HepG2 (cell line): ENCODE measurements around the gene BRCA1. TPM values are rescaled to one million over a fixed set of nuclear protein-coding genes. Genes with fewer than 3 reads are reported as not detected.

Experiments used
- ARNT ChIP-seq: fragments of 450-650 bp; IDR thresholded peaks from 2 replicates; pipeline ENCODE4 v1.6.1; 2017
- MED1 ChIP-seq: sonication (generic); formaldehyde crosslinking; IDR thresholded peaks from 2 replicates; pipeline ENCODE4 v1.4.0; 2020; ENCODE audit warnings: missing genetic modification reagents
- PTBP1 ChIP-seq: fragments of 200-400 bp; formaldehyde crosslinking; IDR thresholded peaks from 2 replicates; pipeline ENCODE4 v1.6.1; 2018; ENCODE audit warnings: low read length, low read depth; ENCODE audit not compliant: poor library complexity, severe bottlenecking
- YEATS4 ChIP-seq: sonication (generic); formaldehyde crosslinking; IDR thresholded peaks from 2 replicates; pipeline ENCODE4 v1.4.0; 2020; ENCODE audit warnings: missing genetic modification reagents, borderline replicate concordance
- ZFAT ChIP-seq: sonication (generic); formaldehyde crosslinking; conservative IDR thresholded peaks from 2 replicates; pipeline ENCODE4 v1.8.1; 2023; ENCODE audit warnings: missing genetic modification reagents, inconsistent platforms
- ZMAT3 ChIP-seq: sonication (generic); formaldehyde crosslinking; conservative IDR thresholded peaks from 2 replicates; pipeline ENCODE4 v1.7.0; 2021; ENCODE audit warnings: missing genetic modification reagents
- ZNF350 ChIP-seq: sonication (generic); formaldehyde crosslinking; IDR thresholded peaks from 2 replicates; pipeline ENCODE4 v1.4.0; 2020; ENCODE audit warnings: mild to moderate bottlenecking, low read depth, missing genetic modification reagents, borderline replicate concordance
- ZNF431 ChIP-seq: sonication (generic); formaldehyde crosslinking; IDR thresholded peaks from 2 replicates; pipeline ENCODE4 v1.9.0; 2022; ENCODE audit warnings: missing genetic modification reagents, low read depth, mild to moderate bottlenecking, borderline replicate concordance
- ZNF484 ChIP-seq: sonication (generic); formaldehyde crosslinking; IDR thresholded peaks from 2 replicates; pipeline ENCODE4 v1.5.1; 2020; ENCODE audit warnings: mild to moderate bottlenecking, low read depth, missing genetic modification reagents, borderline replicate concordance
- ZNF775 ChIP-seq: sonication (generic); formaldehyde crosslinking; IDR thresholded peaks from 2 replicates; pipeline ENCODE4 v1.4.0; 2020; ENCODE audit warnings: missing genetic modification reagents, mild to moderate bottlenecking, moderate library complexity, borderline replicate concordance
- polyA plus RNA-seq, 8 experiments: library from polyadenylated mRNA; depleted of rRNA in 3 of 8; stranded (reverse) in 7 of 8; unstranded in 1 of 8; fragments of >200 nt; fragmentation: Illumina TruSeq in 4 of 8; extraction: Trizol in 4 of 8; gene quantifications; 2 replicates each; pipeline versions ENCODE4 v1.2.1 to v1.2.3, GENCODE V29; 2011 to 2016; ENCODE audit warnings: low read depth in 4 of 8, missing spikeins in 1 of 8, mixed read lengths in 1 of 8; ENCODE audit not compliant: insufficient read depth in 1 of 8
- total RNA-seq, 5 experiments: library from RNA; depleted of rRNA; stranded (reverse); fragments of >200 nt; fragmentation: Illumina TruSeq; extraction: Trizol; gene quantifications; 2 replicates each; pipeline ENCODE4 v1.2.3, GENCODE V29; 2016; ENCODE audit warnings: low read depth in 1 of 5
- TF ChIP-seq, protein P1 (sequence below): sonication (generic); formaldehyde crosslinking; IDR thresholded peaks from 2 replicates; pipeline ENCODE4 v1.8.1; 2023; ENCODE audit warnings: mild to moderate bottlenecking, moderate library complexity, missing genetic modification reagents
- TF ChIP-seq, protein P2 (sequence below): sonication (generic); formaldehyde crosslinking; IDR thresholded peaks from 2 replicates; pipeline ENCODE4 v1.4.0; 2020; ENCODE audit warnings: missing genetic modification reagents, mild to moderate bottlenecking, borderline replicate concordance
- TF ChIP-seq, protein P3 (sequence below), 2 experiments: sonication (generic) in 1 of 2; formaldehyde crosslinking in 1 of 2; IDR thresholded peaks; 2 replicates each; pipeline versions ENCODE4 v1.6.1 to v1.9.0; 2014 to 2022; ENCODE audit warnings: antibody characterized with exemption in 1 of 2, borderline replicate concordance in 1 of 2, inconsistent platforms in 1 of 2, low read depth in 1 of 2, missing genetic modification reagents in 1 of 2
- TF ChIP-seq, protein P4 (sequence below): sonication (generic); formaldehyde crosslinking; conservative IDR thresholded peaks from 2 replicates; pipeline ENCODE4 v1.8.1; 2023; ENCODE audit warnings: missing genetic modification reagents

The BRCA1 gene
- total and polyA plus RNA-seq, 2 of the 13 experiments (the other 11 are each of a cell fraction or from before 2014, with no cell fraction given): 13.3 to 37.5 TPM

DNA sequence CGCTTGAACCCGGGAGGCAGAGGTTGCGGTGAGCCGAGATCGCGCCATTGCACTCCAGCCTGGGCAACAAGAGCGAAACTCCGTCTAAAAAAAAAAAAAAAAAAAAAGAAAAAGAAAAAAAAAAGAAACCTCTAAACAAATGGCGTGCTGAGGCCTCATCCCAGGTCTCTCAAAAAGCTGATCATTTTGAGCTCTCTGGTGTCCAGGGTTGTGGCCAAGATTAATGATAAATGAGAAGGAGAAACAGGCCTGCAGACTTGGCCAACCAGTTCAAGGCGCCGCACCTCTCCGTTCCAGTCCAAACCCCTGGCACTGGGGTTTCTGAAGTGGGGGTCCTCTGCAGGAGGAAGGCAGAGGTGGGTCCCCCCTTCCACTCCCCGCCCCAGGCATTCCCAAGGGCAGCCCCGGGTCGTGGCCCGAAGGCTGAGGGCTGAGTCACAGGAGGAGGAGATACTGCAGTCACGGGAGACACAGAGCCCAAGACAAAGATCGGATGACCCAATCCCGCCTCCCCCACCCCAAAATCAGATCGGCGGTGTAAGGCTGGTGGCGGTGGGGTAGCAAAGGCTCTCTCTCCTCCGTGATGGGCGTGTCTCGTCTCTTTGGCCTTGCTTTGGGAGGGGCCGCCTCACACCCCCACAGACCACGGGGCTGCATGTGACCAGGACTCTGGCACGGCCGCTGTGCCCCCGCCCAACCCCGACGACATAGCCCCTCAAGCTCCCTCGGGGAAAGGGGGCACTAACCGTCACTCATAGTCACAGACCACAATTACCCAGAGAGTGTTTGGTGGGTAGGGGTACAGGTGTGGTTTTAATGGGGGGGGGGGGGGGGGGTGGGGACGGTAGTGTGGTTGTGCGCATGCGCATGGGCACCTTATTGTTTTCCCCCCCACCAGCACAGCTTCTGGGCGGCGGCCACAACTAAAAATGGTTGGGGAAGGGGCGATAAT lies 104.1 kb downstream of the BRCA1 start (continued):
- TF ChIP-seq, protein P1, sequence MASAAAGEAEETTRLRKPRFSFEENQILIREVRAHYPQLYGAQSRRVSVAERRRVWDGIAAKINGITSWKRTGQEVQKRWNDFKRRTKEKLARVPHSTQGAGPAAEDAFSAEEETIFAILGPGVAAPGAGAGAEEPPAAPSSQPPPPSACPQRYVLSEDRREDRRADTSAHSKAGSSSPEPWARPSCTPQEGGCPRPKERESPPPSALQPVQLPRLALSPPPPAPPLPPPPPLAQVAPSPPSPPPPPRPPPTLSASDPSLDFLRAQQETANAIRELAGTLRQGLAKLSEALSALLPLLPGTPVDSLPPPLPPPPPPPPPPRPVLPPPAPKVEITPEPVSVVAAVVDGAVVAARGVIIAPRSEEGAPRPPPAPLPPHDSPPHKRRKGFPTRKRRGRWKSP (CRISPR knock-in tag): no peak
- TF ChIP-seq, protein P2, sequence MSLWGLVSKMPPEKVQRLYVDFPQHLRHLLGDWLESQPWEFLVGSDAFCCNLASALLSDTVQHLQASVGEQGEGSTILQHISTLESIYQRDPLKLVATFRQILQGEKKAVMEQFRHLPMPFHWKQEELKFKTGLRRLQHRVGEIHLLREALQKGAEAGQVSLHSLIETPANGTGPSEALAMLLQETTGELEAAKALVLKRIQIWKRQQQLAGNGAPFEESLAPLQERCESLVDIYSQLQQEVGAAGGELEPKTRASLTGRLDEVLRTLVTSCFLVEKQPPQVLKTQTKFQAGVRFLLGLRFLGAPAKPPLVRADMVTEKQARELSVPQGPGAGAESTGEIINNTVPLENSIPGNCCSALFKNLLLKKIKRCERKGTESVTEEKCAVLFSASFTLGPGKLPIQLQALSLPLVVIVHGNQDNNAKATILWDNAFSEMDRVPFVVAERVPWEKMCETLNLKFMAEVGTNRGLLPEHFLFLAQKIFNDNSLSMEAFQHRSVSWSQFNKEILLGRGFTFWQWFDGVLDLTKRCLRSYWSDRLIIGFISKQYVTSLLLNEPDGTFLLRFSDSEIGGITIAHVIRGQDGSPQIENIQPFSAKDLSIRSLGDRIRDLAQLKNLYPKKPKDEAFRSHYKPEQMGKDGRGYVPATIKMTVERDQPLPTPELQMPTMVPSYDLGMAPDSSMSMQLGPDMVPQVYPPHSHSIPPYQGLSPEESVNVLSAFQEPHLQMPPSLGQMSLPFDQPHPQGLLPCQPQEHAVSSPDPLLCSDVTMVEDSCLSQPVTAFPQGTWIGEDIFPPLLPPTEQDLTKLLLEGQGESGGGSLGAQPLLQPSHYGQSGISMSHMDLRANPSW (CRISPR knock-in tag): 0 out of 2 replicates have a peak, but pooled peaks have one; percentile 57
- peak; percentile 81; the same call in 1 of the 2 replicates for TF ChIP-seq ZNF431 (CRISPR knock-in tag)
- TF ChIP-seq, protein P3, sequence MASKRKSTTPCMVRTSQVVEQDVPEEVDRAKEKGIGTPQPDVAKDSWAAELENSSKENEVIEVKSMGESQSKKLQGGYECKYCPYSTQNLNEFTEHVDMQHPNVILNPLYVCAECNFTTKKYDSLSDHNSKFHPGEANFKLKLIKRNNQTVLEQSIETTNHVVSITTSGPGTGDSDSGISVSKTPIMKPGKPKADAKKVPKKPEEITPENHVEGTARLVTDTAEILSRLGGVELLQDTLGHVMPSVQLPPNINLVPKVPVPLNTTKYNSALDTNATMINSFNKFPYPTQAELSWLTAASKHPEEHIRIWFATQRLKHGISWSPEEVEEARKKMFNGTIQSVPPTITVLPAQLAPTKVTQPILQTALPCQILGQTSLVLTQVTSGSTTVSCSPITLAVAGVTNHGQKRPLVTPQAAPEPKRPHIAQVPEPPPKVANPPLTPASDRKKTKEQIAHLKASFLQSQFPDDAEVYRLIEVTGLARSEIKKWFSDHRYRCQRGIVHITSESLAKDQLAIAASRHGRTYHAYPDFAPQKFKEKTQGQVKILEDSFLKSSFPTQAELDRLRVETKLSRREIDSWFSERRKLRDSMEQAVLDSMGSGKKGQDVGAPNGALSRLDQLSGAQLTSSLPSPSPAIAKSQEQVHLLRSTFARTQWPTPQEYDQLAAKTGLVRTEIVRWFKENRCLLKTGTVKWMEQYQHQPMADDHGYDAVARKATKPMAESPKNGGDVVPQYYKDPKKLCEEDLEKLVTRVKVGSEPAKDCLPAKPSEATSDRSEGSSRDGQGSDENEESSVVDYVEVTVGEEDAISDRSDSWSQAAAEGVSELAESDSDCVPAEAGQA (IDR thresholded peaks at IDR 0.05; ENCODE audit: low read depth): peak; percentile 39; the same call in 1 of the 2 replicates
- TF ChIP-seq, protein P3 (CRISPR knock-in tag; IDR thresholded peaks at IDR 0.05; ENCODE audit: borderline replicate concordance): no peak
- TF ChIP-seq, protein P4, sequence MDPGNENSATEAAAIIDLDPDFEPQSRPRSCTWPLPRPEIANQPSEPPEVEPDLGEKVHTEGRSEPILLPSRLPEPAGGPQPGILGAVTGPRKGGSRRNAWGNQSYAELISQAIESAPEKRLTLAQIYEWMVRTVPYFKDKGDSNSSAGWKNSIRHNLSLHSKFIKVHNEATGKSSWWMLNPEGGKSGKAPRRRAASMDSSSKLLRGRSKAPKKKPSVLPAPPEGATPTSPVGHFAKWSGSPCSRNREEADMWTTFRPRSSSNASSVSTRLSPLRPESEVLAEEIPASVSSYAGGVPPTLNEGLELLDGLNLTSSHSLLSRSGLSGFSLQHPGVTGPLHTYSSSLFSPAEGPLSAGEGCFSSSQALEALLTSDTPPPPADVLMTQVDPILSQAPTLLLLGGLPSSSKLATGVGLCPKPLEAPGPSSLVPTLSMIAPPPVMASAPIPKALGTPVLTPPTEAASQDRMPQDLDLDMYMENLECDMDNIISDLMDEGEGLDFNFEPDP (CRISPR knock-in tag): no peak
- TF ChIP-seq ARNT: no peak
- peak; percentile 73; the same call in 1 of the 2 replicates for TF ChIP-seq ZNF350 (CRISPR knock-in tag)
- peak; percentile 31 for TF ChIP-seq PTBP1
- peak; percentile 6; the same call in 1 of the 2 replicates for TF ChIP-seq MED1 (CRISPR knock-in tag)
- no peak for TF ChIP-seq ZNF484 (CRISPR knock-in tag)
- TF ChIP-seq YEATS4: peak; percentile 12; the same call in 1 of the 2 replicates
- TF ChIP-seq ZFAT: 0 out of 2 replicates have a peak, but pooled peaks have one; percentile 11
- 0 out of 2 replicates have a peak, but pooled peaks have one; percentile 2 for TF ChIP-seq ZNF775 (CRISPR knock-in tag)
- 0 out of 2 replicates have a peak, but pooled peaks have one; percentile 29 for TF ChIP-seq ZMAT3
